CD4-positive, CD25-positive, alpha-beta regulatory T cell (primary cell): Measurements from ENCODE around the gene GOLGA7B. TPM values are rescaled to one million over a fixed set of nuclear protein-coding genes. Genes with fewer than 3 reads are reported as not detected.

Experiments
- ATAC-seq, 2 donors: fragments of 150-1000 bp; cut with Tn5 transposase; one replicate each; pipeline ENCODE4 v1.10.0; 2021; ENCODE audit warnings: low read depth in 2 of 2, moderate number of reproducible peaks in 2 of 2, moderate library complexity in 1 of 2
- DNase-seq, 3 donors: peaks; one replicate each; pipeline versions ENCODE4 v3.0.0 to v3.0.0-alpha.2; 2012 to 2022; ENCODE audit warnings: mixed read lengths in 1 of 3
- H3K27ac ChIP-seq: one replicate; pipeline ENCODE4 v1.7.0; 2013; ENCODE audit warnings: mild to moderate bottlenecking, low read length; ENCODE audit not compliant: insufficient read depth, poor library complexity, severe bottlenecking
- H3K27me3 ChIP-seq: one replicate; pipeline ENCODE4 v1.7.0; 2013; ENCODE audit warnings: low read length; ENCODE audit not compliant: control insufficient read depth, insufficient read depth
- H3K36me3 ChIP-seq: one replicate; pipeline ENCODE4 v1.7.0; 2013; ENCODE audit warnings: mild to moderate bottlenecking, low read length, moderate library complexity; ENCODE audit not compliant: control insufficient read depth, insufficient read depth
- H3K4me1 ChIP-seq: 2 replicates; pipeline ENCODE4 v1.7.0; 2013; ENCODE audit warnings: mild to moderate bottlenecking, low read length; ENCODE audit not compliant: insufficient read depth, control insufficient read depth, poor library complexity, severe bottlenecking
- H3K4me3 ChIP-seq: one replicate; pipeline ENCODE4 v1.7.0; 2013; ENCODE audit warnings: low read depth, mild to moderate bottlenecking, low read length, moderate library complexity
- H3K9me3 ChIP-seq, 2 experiments: 1 replicate in 1 of 2; 2 replicates in 1 of 2; pipeline ENCODE4 v1.7.0; 2013; ENCODE audit warnings: low read length in 2 of 2, mild to moderate bottlenecking in 1 of 2, moderate library complexity in 1 of 2; ENCODE audit not compliant: control insufficient read depth in 2 of 2
- H3K27ac Mint-ChIP-seq, 3 donors: one replicate each; pipeline ENCODE4 v1.8.0; 2020 to 2022; ENCODE audit warnings: mild to moderate bottlenecking in 3 of 3, mixed read lengths in 3 of 3, moderate library complexity in 2 of 3
- H3K27me3 Mint-ChIP-seq: one replicate; pipeline ENCODE4 v1.8.0; 2022; ENCODE audit warnings: mild to moderate bottlenecking, mixed read lengths
- H3K36me3 Mint-ChIP-seq: one replicate; pipeline ENCODE4 v1.8.0; 2020; ENCODE audit warnings: mixed read lengths
- H3K4me1 Mint-ChIP-seq, 4 donors: one replicate each; pipeline ENCODE4 v1.8.0; 2020 to 2022; ENCODE audit warnings: mixed read lengths in 4 of 4, mild to moderate bottlenecking in 1 of 4
- H3K4me3 Mint-ChIP-seq, 4 donors: one replicate each; pipeline ENCODE4 v1.8.0; 2020 to 2022; ENCODE audit warnings: mild to moderate bottlenecking in 4 of 4, mixed read lengths in 4 of 4, moderate library complexity in 3 of 4
- H3K9me3 Mint-ChIP-seq, 7 donors: one replicate each; pipeline ENCODE4 v1.8.0; 2020 to 2022; ENCODE audit warnings: mixed read lengths in 7 of 7, mild to moderate bottlenecking in 3 of 7, moderate library complexity in 2 of 7
- polyA plus RNA-seq, 4 donors: library from polyadenylated mRNA; unstranded; fragments of 300-500 nt; fragmentation: Illumina TruSeq; gene quantifications; one replicate each; pipeline ENCODE4 v1.2.3, GENCODE V29; 2021
- total RNA-seq: library from RNA; stranded (reverse); gene quantifications from one replicate; pipeline ENCODE4 v1.2.3, GENCODE V29; 2022

GOLGA7B gene
- total and polyA plus RNA-seq, 5 donors from 2014 or later, result 0.84 to 14.1 (median 1.3) TPM

GRCh38 chr10:97915346-97916131 is 65.9 kb downstream of the GOLGA7B start:
- H3K27me3 Mint-ChIP-seq, result peaks cover 6% of the 10 kb centered on the region
- Histone ChIP-seq H3K36me3 (no peaks in the 10 kb centered on the region), H3K4me3 (no peak overlapping the region), H3K4me1 (peaks cover 6% of the 10 kb centered on the region), H3K27ac (no peak overlapping the region), H3K27me3 (no peaks in the 10 kb centered on the region), H3K9me3 (no peaks in the 10 kb centered on the region)
- H3K4me1 Mint-ChIP-seq, result peaks cover 0 to 9% (median 4%) of the 10 kb centered on the region in 4 donors
- DNase-seq (no peak), ATAC-seq (no peak)
- no peaks in the 10 kb centered on the region for H3K36me3 Mint-ChIP-seq
- no peak overlapping the region for H3K4me3 Mint-ChIP-seq
- H3K9me3 Mint-ChIP-seq, result peaks cover 0 to 2% (median 0%) of the 10 kb centered on the region in 7 donors
- no peak overlapping the region for H3K27ac Mint-ChIP-seq

- Mint-ChIP-seq H3K4me3 (no peak overlapping the region), H3K27ac (no peak overlapping the region), H3K36me3 (no peaks in the 10 kb centered on the region), H3K9me3 (peaks cover 0 to 2% (median 0%) of the 10 kb centered on the region in 7 donors), H3K4me1 (peaks cover 0 to 9% (median 1%) of the 10 kb centered on the region in 4 donors), H3K27me3 (peaks cover 11% of the 10 kb centered on the region)
- Histone ChIP-seq H3K27me3 (no peaks in the 10 kb centered on the region), H3K9me3 (no peaks in the 10 kb centered on the region), H3K4me1 (peaks cover 6% of the 10 kb centered on the region), H3K27ac (no peak overlapping the region), H3K36me3 (no peaks in the 10 kb centered on the region), H3K4me3 (no peak overlapping the region)
- no peak for DNase-seq
- no peak for ATAC-seq
These were observed 66.9 kb downstream of the GOLGA7B start for GRCh38 chr10:97916586-97916985.

- Histone ChIP-seq H3K27ac (no peak overlapping the region), H3K27me3 (no peaks in the 10 kb centered on the region), H3K4me3 (no peak overlapping the region), H3K36me3 (no peaks in the 10 kb centered on the region), H3K4me1 (peaks cover 6% of the 10 kb centered on the region), H3K9me3 (no peaks in the 10 kb centered on the region)
- no peaks in the 10 kb centered on the region for H3K36me3 Mint-ChIP-seq
- no peak overlapping the region for H3K27ac Mint-ChIP-seq
- DNase-seq, result peak in 1 of 3 donors; percentile 17
- H3K9me3 Mint-ChIP-seq, result peaks cover 0 to 2% (median 0%) of the 10 kb centered on the region in 7 donors
- no peak overlapping the region for H3K4me3 Mint-ChIP-seq
- peaks cover 6% of the 10 kb centered on the region for H3K27me3 Mint-ChIP-seq
- no peak for ATAC-seq
- peaks cover 0 to 9% (median 1%) of the 10 kb centered on the region in 4 donors for H3K4me1 Mint-ChIP-seq
These were observed 69.4 kb downstream of the GOLGA7B start for GRCh38 chr10:97919012-97919411.

DNA sequence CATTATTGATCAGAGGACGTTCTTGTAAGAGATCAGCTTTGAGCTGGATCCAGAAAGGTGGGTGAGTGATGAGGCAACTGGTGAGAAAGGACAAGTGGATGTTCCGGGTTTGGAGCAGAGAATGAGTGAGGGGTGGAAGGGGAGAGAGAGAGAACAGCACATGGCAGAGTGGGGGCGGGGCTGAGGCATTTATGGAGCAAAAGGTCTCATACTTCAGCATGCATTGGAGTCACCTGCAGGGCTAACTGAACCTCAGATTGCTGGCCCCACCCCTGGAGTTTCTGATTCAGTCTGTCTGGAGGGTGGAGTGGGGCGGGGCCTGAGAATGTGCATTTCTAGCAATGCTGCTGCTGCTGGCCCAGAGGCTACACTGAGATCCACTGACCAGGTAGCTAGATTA is 71.2 kb downstream of the GOLGA7B start:
- Mint-ChIP-seq H3K9me3 (no peaks in the 10 kb centered on the region), H3K4me3 (no peak overlapping the region), H3K36me3 (peaks cover 3% of the 10 kb centered on the region), H3K27me3 (peaks cover 6% of the 10 kb centered on the region), H3K4me1 (peaks cover 0 to 5% (median 1%) of the 10 kb centered on the region in 4 donors), H3K27ac (no peak overlapping the region)
- Histone ChIP-seq H3K27me3 (no peaks in the 10 kb centered on the region), H3K9me3 (no peaks in the 10 kb centered on the region), H3K27ac (no peak overlapping the region), H3K36me3 (no peaks in the 10 kb centered on the region), H3K4me3 (no peak overlapping the region), H3K4me1 (no peaks in the 10 kb centered on the region)
- ATAC-seq (no peak), DNase-seq (no peak)

Other genes starting within 250 kb of the GOLGA7B start
- 0.44 TPM for gene MORN4, start 216.3 kb upstream of the GOLGA7B start, total RNA-seq
- gene MORN4, start 216.3 kb upstream of the GOLGA7B start, polyA plus RNA-seq, result 1 to 10 TPM; 1.5 to 3.1 (median 2.2) TPM
- 28.3 TPM for gene PI4K2A, start 209.2 kb upstream of the GOLGA7B start, total RNA-seq
- gene PI4K2A, start 209.2 kb upstream of the GOLGA7B start, polyA plus RNA-seq, result 10 to 100 TPM in 2 of 4 donors, 1 to 10 TPM in 2; 7.9 to 11.7 (median 9.7) TPM
- 11.1 TPM for gene AVPI1, start 162.6 kb upstream of the GOLGA7B start, total RNA-seq
- gene AVPI1, start 162.6 kb upstream of the GOLGA7B start, polyA plus RNA-seq, result 1 to 10 TPM; 1.9 to 3.2 (median 2.9) TPM
- gene MARVELD1, start 136.1 kb upstream of the GOLGA7B start, total RNA-seq, result 0.62 TPM
- not detected for gene MARVELD1, start 136.1 kb upstream of the GOLGA7B start, polyA plus RNA-seq
- 86.9 TPM for gene ZFYVE27, start 112.7 kb upstream of the GOLGA7B start, total RNA-seq
- gene ZFYVE27, start 112.7 kb upstream of the GOLGA7B start, polyA plus RNA-seq, result 10 to 100 TPM; 22.4 to 46.4 (median 42.6) TPM
- not detected for gene SFRP5, start 77.8 kb upstream of the GOLGA7B start, total RNA-seq
- gene SFRP5, start 77.8 kb upstream of the GOLGA7B start, polyA plus RNA-seq, result under 1 TPM in 3 of 4 donors, not detected in 1; 0.34 to 0.93 (median 0.43) TPM
- not detected for gene CRTAC1, start 180.8 kb downstream of the GOLGA7B start, total RNA-seq
- gene CRTAC1, start 180.8 kb downstream of the GOLGA7B start, polyA plus RNA-seq, result not detected